Measurements from ENCODE around the gene IFI35. TPM values are rescaled to one million over a fixed set of nuclear protein-coding genes. Genes with fewer than 3 reads are reported as not detected.

The IFI35 gene
- total and polyA plus RNA-seq, 2 of the 8 experiments (the other 6 are each of a cell fraction or from before 2014, with no cell fraction given): 2.5 to 4.7 TPM

DNA sequence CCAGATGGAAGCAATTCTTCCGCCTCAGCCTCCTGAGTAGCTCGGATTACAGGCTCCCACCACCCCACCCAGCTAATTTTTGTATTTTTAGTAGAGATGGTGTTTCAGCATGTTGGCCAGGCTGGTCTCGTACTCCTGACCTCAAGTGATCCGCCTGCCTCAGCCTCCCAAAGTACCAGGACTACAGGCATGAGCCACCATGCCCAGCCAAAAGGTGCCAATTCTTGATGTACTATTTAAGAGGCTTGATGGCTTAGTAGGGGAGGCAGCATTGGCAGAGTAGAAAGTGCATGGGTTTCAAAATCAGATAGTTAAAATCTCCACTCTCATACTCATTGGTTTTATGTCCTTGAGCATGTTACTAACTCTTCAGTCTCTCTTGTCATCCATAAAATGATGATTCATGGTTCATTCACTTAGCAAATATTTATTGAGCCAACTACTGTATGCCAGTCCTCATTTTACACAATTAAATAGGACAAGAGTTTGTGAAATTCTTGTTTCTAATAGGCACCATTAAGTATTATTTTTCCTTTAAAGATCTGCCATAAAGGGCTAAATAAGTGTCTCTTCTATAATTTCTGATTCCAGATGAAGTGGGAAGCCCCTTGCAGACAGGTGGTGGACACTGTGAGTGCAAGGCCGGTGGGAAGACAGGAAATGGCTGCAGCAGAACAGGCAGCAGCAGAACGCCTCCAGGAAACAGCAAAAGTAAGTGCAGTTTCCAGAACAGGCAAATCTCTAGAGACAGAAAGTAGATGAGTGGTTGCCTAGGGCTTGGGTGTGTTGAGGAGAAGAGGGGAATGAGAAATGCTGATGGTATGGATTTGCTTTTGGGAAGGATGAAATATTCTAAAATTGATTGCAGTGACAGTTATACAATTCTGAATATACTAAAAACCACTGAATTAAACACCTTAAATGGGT is 16.6 kb upstream of the IFI35 start (continued):
- TF ChIP-seq KDM4A (IDR thresholded peaks at IDR 0.05; ENCODE audit: low read depth, low read length, severe bottlenecking) (no peak), CTCF (IDR thresholded peaks at IDR 0.05; ENCODE audit: control extremely low read depth in 1 of 3, insufficient read depth in 1 of 3, low read depth in 1 of 3, low read length in 3 of 3) (no peak), KDM1A (IDR thresholded peaks at IDR 0.05; ENCODE audit: borderline replicate concordance, low read length) (no peak), TAF7 (optimal IDR thresholded peaks at IDR 0.05; ENCODE audit: borderline replicate concordance, low read depth, low read length) (no peak), TCF12 (IDR thresholded peaks at IDR 0.05; ENCODE audit: low read depth, low read length) (no peak), GTF2F1 (IDR thresholded peaks at IDR 0.05; ENCODE audit: borderline replicate concordance, low read depth, low read length) (no peak)

Data from H1 (cell line).